Measurements from ENCODE around the gene DTL. TPM values are rescaled to one million over a fixed set of nuclear protein-coding genes. Genes with fewer than 3 reads are reported as not detected.
A peak's percentile ranks its signal among the peaks of the same experiment; 100 is the strongest.
"Not testable (repeated sequence)": the region's sequence is repeated elsewhere in the genome, so short reads cannot be mapped to it uniquely, and the experiment has no call there.

DTL gene
- total RNA-seq, 1 donor from 2014 or later, result 23.9 TPM

GRCh38 chr1:212012034-212012740, 23.4 kb upstream of the DTL start:
- H3K4me1 Mint-ChIP-seq (ENCODE audit: low read depth), result no peaks in the 10 kb centered on the region
- no peaks in the 10 kb centered on the region for H3K27me3 Mint-ChIP-seq
- DNase-seq (ENCODE audit: low spot score, unreplicated experiment), result peak; percentile 44
- peaks cover 31% of the 10 kb centered on the region for H3K36me3 Mint-ChIP-seq (ENCODE audit: insufficient read depth)
- no peak overlapping the region for H3K27ac Mint-ChIP-seq
- no peak overlapping the region for H3K4me3 Mint-ChIP-seq (ENCODE audit: low read depth)
- TF ChIP-seq CTCF (IDR thresholded peaks at IDR 0.05; ENCODE audit: unreplicated experiment), result peak; percentile 89
- no peaks in the 10 kb centered on the region for H3K9me3 Mint-ChIP-seq (ENCODE audit: low read depth)

GRCh38 chr1:212013672-212014071, 21.9 kb upstream of the DTL start:
- TF ChIP-seq CTCF (IDR thresholded peaks at IDR 0.05; ENCODE audit: unreplicated experiment), result no peak
- Mint-ChIP-seq H3K36me3 (ENCODE audit: insufficient read depth) (peaks cover 29% of the 10 kb centered on the region), H3K4me1 (ENCODE audit: low read depth) (no peaks in the 10 kb centered on the region), H3K4me3 (ENCODE audit: low read depth) (no peak overlapping the region), H3K27ac (no peak overlapping the region), H3K9me3 (ENCODE audit: low read depth) (no peaks in the 10 kb centered on the region), H3K27me3 (no peaks in the 10 kb centered on the region)
- no peak for DNase-seq (ENCODE audit: low spot score, unreplicated experiment)

GRCh38 chr1:212020975-212021374, 14.6 kb upstream of the DTL start:
- no peaks in the 10 kb centered on the region for H3K27me3 Mint-ChIP-seq
- peaks cover 26% of the 10 kb centered on the region for H3K36me3 Mint-ChIP-seq (ENCODE audit: insufficient read depth)
- no peak overlapping the region for H3K27ac Mint-ChIP-seq
- DNase-seq (ENCODE audit: low spot score, unreplicated experiment), result no peak
- no peak for TF ChIP-seq CTCF (IDR thresholded peaks at IDR 0.05; ENCODE audit: unreplicated experiment)
- H3K4me1 Mint-ChIP-seq (ENCODE audit: low read depth), result no peaks in the 10 kb centered on the region
- H3K9me3 Mint-ChIP-seq (ENCODE audit: low read depth), result peaks cover 10% of the 10 kb centered on the region
- H3K4me3 Mint-ChIP-seq (ENCODE audit: low read depth), result no peak overlapping the region

- H3K4me1 Mint-ChIP-seq (ENCODE audit: low read depth), result peaks cover 3% of the 10 kb centered on the region
- H3K36me3 Mint-ChIP-seq (ENCODE audit: insufficient read depth), result peaks cover 21% of the 10 kb centered on the region
Observed at GRCh38 chr1:212021563-212021962, 14.0 kb upstream of the DTL start.

GRCh38 chr1:212022908-212023307, 12.6 kb upstream of the DTL start:
- DNase-seq (ENCODE audit: low spot score, unreplicated experiment); H3K27ac Mint-ChIP-seq; H3K27me3 Mint-ChIP-seq; H3K4me3 Mint-ChIP-seq (ENCODE audit: low read depth): not testable (repeated sequence)
- Mint-ChIP-seq H3K9me3 (ENCODE audit: low read depth) (peaks cover 10% of the 10 kb centered on the region), H3K4me1 (ENCODE audit: low read depth) (peaks cover 11% of the 10 kb centered on the region), H3K36me3 (ENCODE audit: insufficient read depth) (peaks cover 16% of the 10 kb centered on the region)

More at GRCh38 chr1:212021563-212021962, 14.0 kb upstream of the DTL start:
- no peak for TF ChIP-seq CTCF (IDR thresholded peaks at IDR 0.05; ENCODE audit: unreplicated experiment)
- Mint-ChIP-seq H3K4me3 (ENCODE audit: low read depth) (no peak overlapping the region), H3K27me3 (no peaks in the 10 kb centered on the region), H3K27ac (no peak overlapping the region), H3K9me3 (ENCODE audit: low read depth) (peaks cover 10% of the 10 kb centered on the region)
- no peak for DNase-seq (ENCODE audit: low spot score, unreplicated experiment)

All from progenitor cell of endocrine pancreas (in vitro differentiated cells).